Measurements from ENCODE around the gene NMRK2.

NMRK2 gene

DNA sequence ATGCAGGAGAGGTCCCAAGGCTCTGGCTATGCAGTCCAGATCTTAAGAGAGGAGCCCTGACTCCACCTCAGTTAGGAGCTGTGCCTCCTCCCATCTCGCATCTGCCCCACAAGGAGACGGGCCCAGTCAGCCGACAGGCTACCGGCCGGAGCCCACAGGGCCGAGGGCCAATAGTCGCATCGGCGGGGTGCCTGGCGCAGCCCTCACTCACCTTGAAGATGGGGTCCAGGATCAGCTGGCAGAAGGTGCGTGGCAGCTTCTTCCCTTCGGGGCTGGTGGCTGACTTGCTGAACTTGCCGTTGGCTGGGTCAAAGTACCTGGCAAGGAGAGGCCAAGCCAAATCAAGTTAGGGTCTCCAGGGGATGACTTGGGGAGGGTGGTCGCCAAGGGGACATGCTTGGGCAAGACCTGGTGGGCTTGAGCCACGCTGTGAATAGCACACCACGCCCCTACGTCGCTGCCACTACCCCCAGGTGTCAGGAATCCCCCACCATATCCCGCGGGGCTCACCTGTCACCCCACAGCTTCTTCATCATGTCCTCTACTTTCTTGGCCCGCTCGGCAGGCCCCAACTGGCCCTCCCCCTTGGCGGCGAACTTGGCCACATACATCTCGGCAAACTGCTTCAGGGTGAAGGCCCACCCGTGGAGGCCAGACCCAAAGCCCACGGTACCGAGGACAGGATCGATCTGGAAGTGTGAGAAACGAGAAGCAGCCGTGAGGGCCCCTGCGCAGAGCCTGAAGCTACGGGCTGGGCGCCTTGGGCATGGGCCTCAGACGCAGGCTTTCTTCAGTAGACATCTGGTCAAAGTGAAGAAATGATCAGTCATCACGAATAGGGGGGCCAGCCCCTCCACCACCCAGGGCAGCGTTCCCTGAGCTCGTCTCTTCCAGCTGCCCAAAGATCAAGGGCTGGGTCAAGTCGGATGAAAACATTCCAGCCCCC is 49.1 kb downstream of the NMRK2 start:
- no peak for DNase-seq
- Histone ChIP-seq H3K27ac (ENCODE audit: insufficient read depth, low read length, poor library complexity, severe bottlenecking) (no peak overlapping the region), H3K9me3 (ENCODE audit: control insufficient read depth, low read length) (no peaks in the 10 kb centered on the region), H3K4me1 (ENCODE audit: control insufficient read depth, insufficient read depth, low read length, poor library complexity, severe bottlenecking) (peaks cover 22% of the 10 kb centered on the region), H3K27me3 (replicated peaks; ENCODE audit: control insufficient read depth, insufficient read depth, low read length, poor library complexity, severe bottlenecking) (no peaks in the 10 kb centered on the region), H3K36me3 (ENCODE audit: control insufficient read depth, insufficient read depth, low read length) (peaks cover 70% of the 10 kb centered on the region), H3K4me3 (ENCODE audit: insufficient read depth, low read depth, low read length, poor library complexity, severe bottlenecking) (no peak overlapping the region)

DNA sequence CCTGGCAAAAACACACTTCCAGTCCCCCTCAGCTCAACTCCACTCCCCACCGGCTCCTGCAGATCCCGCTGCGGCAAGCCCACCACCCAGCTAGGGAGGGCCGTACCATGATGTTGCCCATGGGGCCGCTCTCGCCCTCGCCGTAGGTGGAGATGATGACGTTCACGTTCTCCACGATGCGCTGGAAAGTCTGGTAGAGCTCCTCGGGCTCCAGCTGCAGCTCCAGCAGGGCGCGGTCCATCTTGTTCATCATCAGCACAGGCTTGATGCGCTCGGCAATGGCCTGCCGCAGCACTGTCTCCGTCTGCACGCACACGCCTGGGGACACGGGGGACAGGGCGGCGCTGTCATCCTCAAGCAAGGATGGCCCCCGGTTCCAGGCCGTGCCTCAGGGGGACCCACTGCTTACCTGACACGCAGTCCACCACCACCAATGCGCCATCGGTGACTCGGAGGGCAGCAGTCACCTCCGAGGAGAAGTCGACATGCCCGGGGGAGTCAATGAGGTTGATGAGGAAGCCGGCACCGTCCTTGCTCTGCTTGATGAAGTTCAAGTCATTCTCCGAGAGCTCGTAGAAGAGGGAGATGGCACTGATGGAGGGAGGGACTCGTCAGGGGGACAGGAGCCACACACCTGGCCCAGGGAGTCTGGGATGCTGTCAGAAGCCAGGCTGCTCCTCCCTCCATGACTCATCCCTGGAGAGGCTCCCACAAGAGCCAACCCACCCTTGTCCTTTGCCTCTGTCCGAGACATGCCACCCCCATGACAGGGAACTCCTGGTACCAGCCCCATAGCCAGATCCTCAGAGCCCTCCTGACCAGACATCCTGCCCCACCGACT is 50.1 kb downstream of the NMRK2 start:
- DNase-seq = no peak
- peaks cover 61% of the 10 kb centered on the region for H3K36me3 ChIP-seq (ENCODE audit: control insufficient read depth, insufficient read depth, low read length)
- peaks cover 25% of the 10 kb centered on the region for H3K4me1 ChIP-seq (ENCODE audit: control insufficient read depth, insufficient read depth, low read length, poor library complexity, severe bottlenecking)
- no peak overlapping the region for H3K4me3 ChIP-seq (ENCODE audit: insufficient read depth, low read depth, low read length, poor library complexity, severe bottlenecking)
- no peaks in the 10 kb centered on the region for H3K27me3 ChIP-seq (replicated peaks; ENCODE audit: control insufficient read depth, insufficient read depth, low read length, poor library complexity, severe bottlenecking)
- H3K27ac ChIP-seq (ENCODE audit: insufficient read depth, low read length, poor library complexity, severe bottlenecking) = peak overlapping the region; percentile 78
- H3K9me3 ChIP-seq (ENCODE audit: control insufficient read depth, low read length) = no peaks in the 10 kb centered on the region

DNA sequence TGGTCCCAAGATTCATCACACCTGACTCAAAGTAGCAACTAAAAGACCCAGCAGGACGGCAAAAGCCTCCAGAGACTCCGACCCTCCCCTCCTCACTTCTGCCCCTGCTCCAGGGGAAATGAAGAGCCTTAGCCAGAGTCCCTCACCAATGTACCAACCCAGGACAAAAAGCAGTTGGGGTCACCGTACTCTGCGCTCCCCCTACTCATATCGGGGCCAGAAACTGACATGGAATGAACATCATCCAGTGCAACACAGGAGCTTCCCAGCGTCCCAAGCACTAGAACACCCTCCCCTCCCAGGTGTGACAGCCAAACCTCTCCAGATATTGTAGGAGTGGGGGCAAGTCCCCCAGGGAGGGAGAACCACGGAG is 50.7 kb downstream of the NMRK2 start:
- peaks cover 29% of the 10 kb centered on the region for H3K4me1 ChIP-seq (ENCODE audit: control insufficient read depth, insufficient read depth, low read length, poor library complexity, severe bottlenecking)
- no peak for DNase-seq
- no peaks in the 10 kb centered on the region for H3K27me3 ChIP-seq (replicated peaks; ENCODE audit: control insufficient read depth, insufficient read depth, low read length, poor library complexity, severe bottlenecking)
- no peaks in the 10 kb centered on the region for H3K9me3 ChIP-seq (ENCODE audit: control insufficient read depth, low read length)
- peak overlapping the region; percentile 78 for H3K27ac ChIP-seq (ENCODE audit: insufficient read depth, low read length, poor library complexity, severe bottlenecking)
- H3K4me3 ChIP-seq (ENCODE audit: insufficient read depth, low read depth, low read length, poor library complexity, severe bottlenecking) = peak overlapping the region; percentile 99
- peaks cover 55% of the 10 kb centered on the region for H3K36me3 ChIP-seq (ENCODE audit: control insufficient read depth, insufficient read depth, low read length)

DNA sequence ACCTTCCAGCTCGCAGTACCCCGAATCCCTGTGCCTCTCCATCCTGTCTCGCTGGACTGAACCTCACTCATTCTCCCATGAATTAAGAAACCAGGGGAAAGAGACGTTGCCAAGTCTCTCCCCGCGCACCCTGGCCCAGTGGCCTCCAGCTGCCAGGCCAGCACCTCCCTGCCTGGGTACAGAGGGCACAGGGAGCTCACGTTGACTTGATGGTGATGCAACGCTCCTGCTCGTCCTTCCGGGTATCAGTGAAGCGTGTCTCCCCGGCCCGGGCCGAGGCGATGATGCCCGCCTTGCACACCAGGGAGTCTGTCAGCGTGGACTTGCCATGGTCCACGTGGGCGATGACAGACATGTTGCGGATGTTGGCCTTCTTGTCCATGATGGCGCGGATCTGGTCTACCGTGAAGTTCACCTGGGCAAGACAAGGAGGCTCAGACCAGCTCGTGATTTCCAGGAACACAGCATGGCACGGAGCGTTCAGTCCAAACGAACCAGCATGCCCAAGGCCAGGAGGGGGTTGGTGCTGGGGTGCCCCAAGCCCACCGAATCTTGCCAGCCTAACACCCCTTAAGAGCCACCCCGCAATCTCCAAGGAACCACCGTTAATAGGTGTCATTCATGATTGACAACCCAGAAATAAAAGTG is 51.2 kb downstream of the NMRK2 start:
- no peak for DNase-seq
- Histone ChIP-seq H3K4me1 (ENCODE audit: control insufficient read depth, insufficient read depth, low read length, poor library complexity, severe bottlenecking) (peaks cover 29% of the 10 kb centered on the region), H3K4me3 (ENCODE audit: insufficient read depth, low read depth, low read length, poor library complexity, severe bottlenecking) (peak overlapping the region; percentile 99), H3K27ac (ENCODE audit: insufficient read depth, low read length, poor library complexity, severe bottlenecking) (peak overlapping the region; percentile 78), H3K9me3 (ENCODE audit: control insufficient read depth, low read length) (no peaks in the 10 kb centered on the region), H3K36me3 (ENCODE audit: control insufficient read depth, insufficient read depth, low read length) (peaks cover 52% of the 10 kb centered on the region), H3K27me3 (replicated peaks; ENCODE audit: control insufficient read depth, insufficient read depth, low read length, poor library complexity, severe bottlenecking) (no peaks in the 10 kb centered on the region)

DNA sequence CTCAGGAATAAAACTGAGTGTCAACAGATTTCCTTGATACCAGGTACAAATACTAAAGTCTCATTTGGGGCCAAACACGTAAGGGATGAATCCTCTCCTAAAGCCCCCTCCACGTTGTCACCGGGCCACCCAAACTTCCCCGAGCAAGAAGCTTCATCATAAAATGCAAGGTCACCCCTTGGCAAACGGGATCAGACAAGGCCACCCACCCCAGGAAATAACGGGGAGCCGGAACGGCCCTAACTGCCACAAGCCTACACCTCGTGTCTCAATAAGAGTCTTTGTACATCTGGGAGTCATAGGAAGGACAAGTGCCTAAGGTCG is 51.7 kb downstream of the NMRK2 start:
- no peak for DNase-seq
- Histone ChIP-seq H3K9me3 (ENCODE audit: control insufficient read depth, low read length) (no peaks in the 10 kb centered on the region), H3K36me3 (ENCODE audit: control insufficient read depth, insufficient read depth, low read length) (peaks cover 47% of the 10 kb centered on the region), H3K4me3 (ENCODE audit: insufficient read depth, low read depth, low read length, poor library complexity, severe bottlenecking) (peak overlapping the region; percentile 99), H3K4me1 (ENCODE audit: control insufficient read depth, insufficient read depth, low read length, poor library complexity, severe bottlenecking) (peaks cover 29% of the 10 kb centered on the region), H3K27me3 (replicated peaks; ENCODE audit: control insufficient read depth, insufficient read depth, low read length, poor library complexity, severe bottlenecking) (no peaks in the 10 kb centered on the region), H3K27ac (ENCODE audit: insufficient read depth, low read length, poor library complexity, severe bottlenecking) (peak overlapping the region; percentile 78)

DNA sequence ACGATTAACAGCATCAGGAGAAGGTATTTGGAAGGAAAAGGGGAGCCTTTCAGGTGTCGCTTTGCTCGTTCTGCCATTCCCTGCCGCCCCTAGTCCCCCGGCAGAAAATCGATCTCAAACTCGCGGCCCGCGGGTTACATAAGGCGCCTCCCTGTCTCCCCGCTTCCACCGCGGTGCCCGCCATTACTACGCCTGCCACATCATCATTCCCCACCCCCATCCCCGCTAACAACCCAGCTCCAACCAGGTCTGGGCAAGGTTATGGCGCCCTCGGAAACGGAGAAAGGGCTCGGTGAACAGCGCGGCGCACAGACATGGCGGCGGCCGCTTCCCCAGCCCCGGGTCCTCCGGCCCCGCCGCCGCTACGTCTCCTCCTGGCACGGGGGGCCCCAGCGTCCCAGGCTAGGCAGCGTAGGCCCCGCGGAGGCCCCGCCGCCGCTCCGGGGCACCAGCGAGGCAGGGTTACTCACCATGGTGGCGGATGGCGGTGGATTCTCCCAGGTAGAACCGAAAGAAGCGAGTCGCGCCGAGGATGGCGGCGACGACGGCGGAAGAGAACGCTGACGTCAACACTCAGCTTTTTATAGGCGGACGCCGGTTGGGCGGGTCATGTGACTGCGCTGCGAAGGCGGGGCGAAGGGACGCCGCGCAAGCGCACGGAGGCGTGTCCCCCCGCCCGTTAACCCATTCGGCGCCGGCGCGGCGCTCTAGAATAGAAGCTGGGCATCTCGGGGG is 52.2 kb downstream of the NMRK2 start, which contains the start of gene EEF2:
TSS of gene EEF2 (minus strand) at position 556 of the 735 bp plus-strand sequence. CDS start at position 473, 83 bp downstream.
- peak; percentile 80 to 91 (median 85) for DNase-seq
- peaks cover 29% of the 10 kb centered on the region for H3K4me1 ChIP-seq (ENCODE audit: control insufficient read depth, insufficient read depth, low read length, poor library complexity, severe bottlenecking)

DNA sequence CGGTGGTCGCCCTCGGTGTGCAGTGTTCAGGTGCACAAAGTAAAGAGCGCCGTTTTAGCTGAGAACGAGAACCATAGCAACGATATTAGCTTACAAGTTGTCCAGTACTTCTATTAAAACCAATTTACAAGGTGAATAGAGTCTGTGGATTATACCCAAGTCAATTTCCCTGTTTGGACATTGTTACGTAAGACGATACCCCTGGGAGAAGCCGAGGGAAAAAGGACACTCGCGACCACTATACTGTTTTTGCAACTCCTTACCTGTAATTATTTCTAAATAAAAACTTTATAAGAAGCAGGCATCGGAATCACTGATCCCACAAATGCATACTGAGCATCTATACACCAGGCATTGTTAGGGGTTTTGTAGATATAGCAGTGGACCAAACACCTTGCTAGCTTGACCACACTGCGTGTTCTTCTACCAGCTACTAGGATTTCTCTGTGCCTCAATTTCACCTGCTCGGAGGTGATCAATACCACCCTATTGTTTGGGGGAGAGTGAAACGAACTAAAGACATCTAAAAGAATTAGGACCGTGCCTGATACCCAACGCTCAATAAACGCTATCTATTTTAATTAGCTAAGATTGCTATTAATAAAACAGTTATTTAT is 52.9 kb downstream of the NMRK2 start:
- no peaks in the 10 kb centered on the region for H3K9me3 ChIP-seq (ENCODE audit: control insufficient read depth, low read length)
- peaks cover 29% of the 10 kb centered on the region for H3K4me1 ChIP-seq (ENCODE audit: control insufficient read depth, insufficient read depth, low read length, poor library complexity, severe bottlenecking)
- H3K4me3 ChIP-seq (ENCODE audit: insufficient read depth, low read depth, low read length, poor library complexity, severe bottlenecking) = peak overlapping the region; percentile 99
- H3K27ac ChIP-seq (ENCODE audit: insufficient read depth, low read length, poor library complexity, severe bottlenecking) = peak overlapping the region; percentile 24
- no peaks in the 10 kb centered on the region for H3K27me3 ChIP-seq (replicated peaks; ENCODE audit: control insufficient read depth, insufficient read depth, low read length, poor library complexity, severe bottlenecking)
- DNase-seq = no peak
- peaks cover 35% of the 10 kb centered on the region for H3K36me3 ChIP-seq (ENCODE audit: control insufficient read depth, insufficient read depth, low read length)

More for the DNA sequence above, 52.2 kb downstream of the NMRK2 start, which contains the start of gene EEF2:
- peaks cover 42% of the 10 kb centered on the region for H3K36me3 ChIP-seq (ENCODE audit: control insufficient read depth, insufficient read depth, low read length)
- no peaks in the 10 kb centered on the region for H3K9me3 ChIP-seq (ENCODE audit: control insufficient read depth, low read length)
- no peaks in the 10 kb centered on the region for H3K27me3 ChIP-seq (replicated peaks; ENCODE audit: control insufficient read depth, insufficient read depth, low read length, poor library complexity, severe bottlenecking)
- H3K4me3 ChIP-seq (ENCODE audit: insufficient read depth, low read depth, low read length, poor library complexity, severe bottlenecking) = peak within 1 kb of the TSS; percentile 99
- H3K27ac ChIP-seq (ENCODE audit: insufficient read depth, low read length, poor library complexity, severe bottlenecking) = peak within 1 kb of the TSS; percentile 78

DNA sequence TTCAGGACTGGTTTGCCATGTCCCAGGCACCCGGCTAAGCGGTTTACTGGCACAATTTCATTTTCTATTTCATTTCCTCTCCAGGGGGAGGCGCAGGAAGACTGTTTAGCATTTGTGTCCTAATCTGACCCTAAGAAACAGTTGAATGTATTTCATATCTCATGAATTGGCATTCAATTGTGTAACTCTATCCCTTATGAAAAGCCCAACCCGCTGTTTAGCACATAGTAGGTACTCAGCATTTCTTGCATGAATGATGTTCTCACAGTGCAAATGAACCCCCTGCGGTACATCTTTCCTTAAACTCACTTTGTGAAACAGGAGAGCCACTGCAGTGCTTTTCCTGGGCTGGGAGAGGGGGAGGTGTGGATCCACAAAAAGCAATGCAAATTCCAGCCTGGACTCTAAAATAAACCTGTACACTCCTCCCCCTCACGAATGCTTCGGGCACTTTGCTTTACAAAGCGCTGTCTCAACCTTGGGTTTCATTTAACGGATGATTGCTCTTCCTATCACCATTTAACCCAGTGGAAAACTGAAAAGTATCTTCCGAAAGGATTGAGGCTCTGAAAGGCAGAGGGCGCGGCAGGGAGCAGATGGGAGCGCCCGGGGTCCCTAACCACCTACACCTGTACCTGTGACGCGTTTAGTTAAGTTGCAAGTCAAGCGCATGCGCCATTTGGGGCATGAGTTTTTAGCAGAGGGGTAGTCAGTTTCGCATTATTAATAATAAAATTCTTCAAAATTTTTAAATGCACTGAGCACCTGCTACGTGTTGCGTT is 53.6 kb downstream of the NMRK2 start:
- peak in 1 of 3 donors; percentile 53 for DNase-seq
- H3K27me3 ChIP-seq (replicated peaks; ENCODE audit: control insufficient read depth, insufficient read depth, low read length, poor library complexity, severe bottlenecking) = no peaks in the 10 kb centered on the region
- H3K27ac ChIP-seq (ENCODE audit: insufficient read depth, low read length, poor library complexity, severe bottlenecking) = peak overlapping the region; percentile 24
- H3K9me3 ChIP-seq (ENCODE audit: control insufficient read depth, low read length) = no peaks in the 10 kb centered on the region
- H3K36me3 ChIP-seq (ENCODE audit: control insufficient read depth, insufficient read depth, low read length) = peaks cover 28% of the 10 kb centered on the region
- H3K4me3 ChIP-seq (ENCODE audit: insufficient read depth, low read depth, low read length, poor library complexity, severe bottlenecking) = peak overlapping the region; percentile 99
- peaks cover 29% of the 10 kb centered on the region for H3K4me1 ChIP-seq (ENCODE audit: control insufficient read depth, insufficient read depth, low read length, poor library complexity, severe bottlenecking)

All from effector memory CD4-positive, alpha-beta T cell (primary cell).